Mesothelial cell of epicardium (in vitro differentiated cells): ENCODE data around the gene CRADD. TPM values are rescaled to one million over a fixed set of nuclear protein-coding genes. Genes with fewer than 3 reads are reported as not detected.

Experiments
- DNase-seq, 2 experiments: peaks; one replicate each; pipeline ENCODE4 v3.0.0; 2021; ENCODE audit warnings: low spot score in 2 of 2; ENCODE audit not compliant: unreplicated experiment in 2 of 2
- H3K27ac Mint-ChIP-seq: 2 replicates; pipeline ENCODE4 v1.8.0; 2021; ENCODE audit warnings: mixed read lengths
- H3K27me3 Mint-ChIP-seq: 2 replicates; pipeline ENCODE4 v1.8.0; 2021; ENCODE audit warnings: low read depth, mixed read lengths
- H3K36me3 Mint-ChIP-seq: 2 replicates; pipeline ENCODE4 v1.8.0; 2021; ENCODE audit warnings: mixed read lengths
- H3K4me1 Mint-ChIP-seq: 2 replicates; pipeline ENCODE4 v1.8.0; 2021; ENCODE audit warnings: mixed read lengths
- H3K4me3 Mint-ChIP-seq: 2 replicates; pipeline ENCODE4 v1.8.0; 2021; ENCODE audit warnings: mild to moderate bottlenecking, moderate library complexity, mixed read lengths
- H3K9me3 Mint-ChIP-seq: 2 replicates; pipeline ENCODE4 v1.8.0; 2021; ENCODE audit warnings: mixed read lengths
- total RNA-seq: library from RNA; stranded (reverse); gene quantifications from 3 replicates; pipeline ENCODE4 v1.2.1, GENCODE V29; 2021
- TF ChIP-seq, protein P1 (sequence below): fragments of 200-600 bp; sonication (generic); IDR thresholded peaks from one replicate; pipeline ENCODE4 v1.5.0; 2021; ENCODE audit warnings: antibody characterized with exemption; ENCODE audit not compliant: unreplicated experiment

Gene CRADD
- total RNA-seq, 1 donor from 2014 or later: 6.6 TPM

DNA sequence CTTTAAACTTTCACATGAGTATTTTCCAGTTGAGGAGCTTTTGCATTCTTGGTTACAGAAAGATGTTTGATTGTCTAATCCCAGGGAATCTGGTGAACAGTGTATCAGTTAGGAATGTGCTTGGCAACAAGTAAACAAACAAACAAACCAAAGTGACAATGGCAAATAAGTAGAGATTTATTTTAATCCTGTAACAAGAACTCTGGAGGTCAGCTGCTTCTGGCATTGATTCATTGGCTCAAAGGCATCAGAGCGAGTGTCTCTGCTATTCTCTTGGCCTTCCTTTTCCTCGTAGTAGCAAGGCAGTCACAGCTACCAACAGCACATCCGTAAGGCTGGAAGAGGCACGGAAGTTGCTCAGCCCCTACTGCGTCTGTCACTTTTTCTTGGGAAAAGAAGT is 37.2 kb downstream of the CRADD start:
- H3K4me3 Mint-ChIP-seq: no peak overlapping the region
- H3K36me3 Mint-ChIP-seq: peaks cover 15% of the 10 kb centered on the region
- H3K4me1 Mint-ChIP-seq: peaks cover 2% of the 10 kb centered on the region
- no peak overlapping the region for H3K27ac Mint-ChIP-seq
- no peak for DNase-seq
- TF ChIP-seq, protein P1, sequence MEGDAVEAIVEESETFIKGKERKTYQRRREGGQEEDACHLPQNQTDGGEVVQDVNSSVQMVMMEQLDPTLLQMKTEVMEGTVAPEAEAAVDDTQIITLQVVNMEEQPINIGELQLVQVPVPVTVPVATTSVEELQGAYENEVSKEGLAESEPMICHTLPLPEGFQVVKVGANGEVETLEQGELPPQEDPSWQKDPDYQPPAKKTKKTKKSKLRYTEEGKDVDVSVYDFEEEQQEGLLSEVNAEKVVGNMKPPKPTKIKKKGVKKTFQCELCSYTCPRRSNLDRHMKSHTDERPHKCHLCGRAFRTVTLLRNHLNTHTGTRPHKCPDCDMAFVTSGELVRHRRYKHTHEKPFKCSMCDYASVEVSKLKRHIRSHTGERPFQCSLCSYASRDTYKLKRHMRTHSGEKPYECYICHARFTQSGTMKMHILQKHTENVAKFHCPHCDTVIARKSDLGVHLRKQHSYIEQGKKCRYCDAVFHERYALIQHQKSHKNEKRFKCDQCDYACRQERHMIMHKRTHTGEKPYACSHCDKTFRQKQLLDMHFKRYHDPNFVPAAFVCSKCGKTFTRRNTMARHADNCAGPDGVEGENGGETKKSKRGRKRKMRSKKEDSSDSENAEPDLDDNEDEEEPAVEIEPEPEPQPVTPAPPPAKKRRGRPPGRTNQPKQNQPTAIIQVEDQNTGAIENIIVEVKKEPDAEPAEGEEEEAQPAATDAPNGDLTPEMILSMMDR: no peak
- H3K27me3 Mint-ChIP-seq: no peaks in the 10 kb centered on the region
- peaks cover 25% of the 10 kb centered on the region for H3K9me3 Mint-ChIP-seq

DNA sequence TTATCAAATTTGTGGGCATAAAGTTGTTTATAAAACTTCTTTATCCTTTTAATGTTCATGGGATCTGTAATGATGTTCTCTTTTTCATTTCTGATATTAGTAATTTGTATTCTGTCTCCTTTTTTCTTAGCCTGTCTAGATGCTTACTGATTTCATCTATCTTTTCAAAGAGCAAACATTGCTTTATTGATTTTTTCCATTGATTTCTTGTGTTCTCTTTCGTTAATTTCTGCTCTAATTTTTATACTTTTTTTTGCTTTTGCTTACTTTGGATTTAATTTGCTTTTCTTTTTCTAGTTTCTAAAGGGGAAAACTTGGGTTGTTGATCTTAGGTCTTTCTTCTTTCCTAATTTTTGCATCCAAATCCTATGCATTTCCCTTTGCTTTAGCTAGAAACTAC is 42.5 kb downstream of the CRADD start:
- Mint-ChIP-seq H3K36me3 (peaks cover 24% of the 10 kb centered on the region), H3K9me3 (peaks cover 48% of the 10 kb centered on the region), H3K27me3 (no peaks in the 10 kb centered on the region)

DNA sequence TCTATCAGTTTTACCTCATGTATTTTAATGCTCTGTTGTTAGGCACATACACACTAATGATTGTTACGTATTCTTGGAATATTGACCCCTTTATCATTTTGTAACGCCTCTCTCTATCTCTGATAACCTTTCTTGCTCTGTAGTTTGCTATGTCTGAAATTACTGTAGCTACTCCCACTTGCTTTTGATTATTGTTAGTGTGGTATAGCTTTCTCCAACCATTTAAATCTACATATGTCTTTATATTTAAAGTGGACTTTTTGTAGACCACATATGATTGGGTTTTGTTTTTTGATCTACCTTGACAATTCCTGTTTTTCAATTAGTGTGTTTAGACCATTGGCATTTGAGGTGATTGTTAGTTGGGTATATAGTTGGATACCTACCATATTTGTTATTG is 43.4 kb downstream of the CRADD start:
- H3K4me1 Mint-ChIP-seq: no peaks in the 10 kb centered on the region
- TF ChIP-seq, protein P1: no peak
- peaks cover 24% of the 10 kb centered on the region for H3K36me3 Mint-ChIP-seq
- H3K9me3 Mint-ChIP-seq: peaks cover 45% of the 10 kb centered on the region
- DNase-seq: no peak
- no peak overlapping the region for H3K27ac Mint-ChIP-seq
- H3K4me3 Mint-ChIP-seq: no peak overlapping the region
- no peaks in the 10 kb centered on the region for H3K27me3 Mint-ChIP-seq

More for the DNA sequence above, 42.5 kb downstream of the CRADD start:
- DNase-seq: no peak
- Mint-ChIP-seq H3K4me3 (no peak overlapping the region), H3K27ac (no peak overlapping the region), H3K4me1 (no peaks in the 10 kb centered on the region)
- TF ChIP-seq, protein P1: no peak

DNA sequence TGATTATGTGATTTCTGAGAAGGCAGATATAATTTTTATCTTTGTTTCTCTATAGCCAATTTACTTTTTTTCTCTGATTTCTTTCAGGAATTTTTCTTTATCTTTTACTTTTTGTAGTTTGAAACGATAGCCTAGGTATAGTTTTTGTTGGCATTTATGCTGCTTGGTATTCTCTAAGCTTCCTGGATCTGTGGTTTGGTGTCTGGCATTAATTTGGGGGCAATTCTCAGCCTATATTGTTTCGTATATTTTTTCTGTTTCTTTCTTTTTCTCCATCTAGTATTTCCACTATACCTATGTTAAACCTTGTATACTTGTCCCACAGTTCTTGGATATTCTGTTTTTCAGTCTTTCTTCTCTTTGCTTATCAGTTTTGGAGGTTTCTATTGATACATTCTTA is 45.0 kb downstream of the CRADD start:
- H3K4me1 Mint-ChIP-seq: no peaks in the 10 kb centered on the region
- peaks cover 24% of the 10 kb centered on the region for H3K36me3 Mint-ChIP-seq
- no peak overlapping the region for H3K27ac Mint-ChIP-seq
- no peaks in the 10 kb centered on the region for H3K27me3 Mint-ChIP-seq
- TF ChIP-seq, protein P1: no peak
- no peak overlapping the region for H3K4me3 Mint-ChIP-seq
- DNase-seq: no peak
- H3K9me3 Mint-ChIP-seq: peaks cover 45% of the 10 kb centered on the region

DNA sequence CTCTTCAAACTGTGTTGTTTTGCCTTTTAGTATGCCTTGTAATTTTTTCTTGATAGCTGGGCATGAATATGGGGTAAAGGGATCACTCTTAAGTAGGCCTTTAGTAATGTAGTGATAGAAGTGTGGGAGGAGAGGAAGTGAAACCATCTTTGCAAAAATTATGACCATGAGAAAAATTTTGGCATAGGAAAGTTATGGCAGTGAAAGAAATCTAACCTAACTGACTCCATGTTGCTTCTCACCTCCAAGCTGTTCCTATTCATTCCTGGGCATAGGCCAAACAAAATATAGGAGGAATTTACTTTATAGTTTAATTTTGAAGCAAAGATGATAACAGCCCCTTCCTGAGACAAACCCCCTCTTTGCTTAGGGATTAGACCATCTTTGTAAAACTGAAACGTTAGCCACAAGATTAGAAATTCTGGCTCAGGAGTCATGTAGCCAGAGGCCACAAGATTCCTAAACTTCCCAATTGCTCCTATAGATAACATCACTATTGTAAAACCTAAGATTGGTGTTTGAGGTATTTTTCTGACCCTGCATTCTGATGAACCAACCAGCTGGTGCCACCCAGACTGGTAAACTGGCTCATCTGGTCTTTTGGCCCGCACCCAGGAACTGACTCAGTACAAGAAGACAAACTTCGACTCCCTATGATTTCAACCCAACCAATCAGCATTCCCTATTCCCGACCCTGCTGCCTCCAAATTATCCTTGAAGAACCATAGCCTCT is 45.8 kb downstream of the CRADD start:
- no peaks in the 10 kb centered on the region for H3K4me1 Mint-ChIP-seq
- H3K9me3 Mint-ChIP-seq: peaks cover 41% of the 10 kb centered on the region
- no peaks in the 10 kb centered on the region for H3K27me3 Mint-ChIP-seq
- TF ChIP-seq, protein P1: no peak
- H3K36me3 Mint-ChIP-seq: peaks cover 21% of the 10 kb centered on the region
- no peak overlapping the region for H3K27ac Mint-ChIP-seq
- H3K4me3 Mint-ChIP-seq: no peak overlapping the region
- no peak for DNase-seq
